HEK293 (cell line): Measurements from ENCODE around the gene MAGI2.

Source experiments
- CTCF ChIA-PET: fragments of 350-600 bp; formaldehyde crosslinking; extraction: SDS; loops from one replicate; lab custom pipeline; 2021; ENCODE audit warnings: antibody characterized with exemption; lab: Yijun Ruan, JAX
- POLR2A ChIA-PET: fragments of 300-600 bp; formaldehyde crosslinking; extraction: SDS; loops from one replicate; lab custom pipeline; 2020; ENCODE audit warnings: antibody characterized with exemption, inconsistent platforms; lab: Yijun Ruan, JAX
- H3K27ac ChIP-seq: fragments of 200-500 bp; sonication (Bioruptor generic); 2 replicates; pipeline ENCODE4 v1.5.1; 2014; ENCODE audit warnings: low read depth, low read length, control low read depth, inconsistent platforms; ENCODE audit errors: extremely low read depth
- H3K36me3 ChIP-seq, 2 experiments: fragments of 200-500 bp in 1 of 2; sonication (Bioruptor generic) in 1 of 2; 1 replicate in 1 of 2; 2 replicates in 1 of 2; pipeline ENCODE4 v1.5.1; 2014 to 2017; ENCODE audit warnings: inconsistent platforms in 2 of 2, low read length in 2 of 2; ENCODE audit not compliant: control insufficient read depth in 2 of 2, insufficient read depth in 1 of 2
- H3K4me1 ChIP-seq: fragments of 200-500 bp; sonication (Bioruptor generic); 2 replicates; pipeline ENCODE4 v1.5.1; 2014; ENCODE audit warnings: mild to moderate bottlenecking, low read length, inconsistent platforms; ENCODE audit not compliant: control insufficient read depth, insufficient read depth
- H3K4me3 ChIP-seq: 2 replicates; pipeline ENCODE4 v1.5.1; 2011; ENCODE audit warnings: low read depth, mild to moderate bottlenecking, control low read depth, low read length, moderate library complexity
- H3K9me3 ChIP-seq: fragments of 200-500 bp; sonication (Bioruptor generic); 2 replicates; pipeline ENCODE4 v1.5.1; 2014; ENCODE audit warnings: low read depth, low read length, inconsistent platforms; ENCODE audit not compliant: control insufficient read depth, insufficient read depth
- IKZF3 ChIP-seq: fragments of 450-650 bp; IDR thresholded peaks from 2 replicates; pipeline ENCODE4 v1.5.0; 2018; ENCODE audit warnings: missing biosample characterization, mild to moderate bottlenecking, missing genetic modification characterization, moderate library complexity
- MZF1 ChIP-seq: fragments of 450-650 bp; formaldehyde crosslinking; IDR thresholded peaks from 2 replicates; pipeline ENCODE4 v1.5.1; 2017; ENCODE audit warnings: missing biosample characterization, missing genetic modification characterization, borderline replicate concordance
- PATZ1 ChIP-seq: fragments of 450-650 bp; formaldehyde crosslinking; IDR thresholded peaks from 2 replicates; pipeline ENCODE4 v1.5.1; 2016; ENCODE audit warnings: missing biosample characterization, missing genetic modification characterization
- PRDM4 ChIP-seq: fragments of 450-650 bp; formaldehyde crosslinking; IDR thresholded peaks from 2 replicates; pipeline ENCODE4 v1.5.1; 2017; ENCODE audit warnings: missing biosample characterization, missing genetic modification characterization
- SETDB1 ChIP-seq: IDR thresholded peaks from one replicate; pipeline ENCODE4 v1.6.1; 2017; ENCODE audit warnings: mild to moderate bottlenecking, low read length, moderate library complexity, mixed read lengths; ENCODE audit not compliant: insufficient read length
- SP2 ChIP-seq: fragments of 450-650 bp; formaldehyde crosslinking; IDR thresholded peaks from 2 replicates; pipeline ENCODE4 v1.5.1; 2016; ENCODE audit warnings: missing biosample characterization, missing genetic modification characterization
- ZBTB11 ChIP-seq: fragments of 450-650 bp; formaldehyde crosslinking; conservative IDR thresholded peaks from 2 replicates; pipeline ENCODE4 v1.5.1; 2016; ENCODE audit warnings: low read depth, missing biosample characterization, missing genetic modification characterization
- ZBTB44 ChIP-seq: fragments of 450-650 bp; IDR thresholded peaks from 2 replicates; pipeline ENCODE4 v1.5.1; 2018; ENCODE audit warnings: missing biosample characterization, mild to moderate bottlenecking, missing genetic modification characterization
- ZBTB48 ChIP-seq: fragments of 450-650 bp; formaldehyde crosslinking; IDR thresholded peaks from 2 replicates; pipeline ENCODE4 v1.5.1; 2016; ENCODE audit warnings: missing biosample characterization, missing genetic modification characterization
- ZFP41 ChIP-seq: fragments of 450-650 bp; formaldehyde crosslinking; IDR thresholded peaks from 2 replicates; pipeline ENCODE4 v1.5.1; 2016; ENCODE audit warnings: missing biosample characterization, missing genetic modification characterization, borderline replicate concordance
- ZNF140 ChIP-seq: fragments of 450-650 bp; formaldehyde crosslinking; IDR thresholded peaks from 2 replicates; pipeline ENCODE4 v1.5.1; 2016; ENCODE audit warnings: missing biosample characterization, missing genetic modification characterization
- ZNF169 ChIP-seq: fragments of 450-650 bp; formaldehyde crosslinking; IDR thresholded peaks from 2 replicates; pipeline ENCODE4 v1.5.1; 2016; ENCODE audit warnings: missing biosample characterization, missing genetic modification characterization
- ZNF223 ChIP-seq: fragments of 450-650 bp; formaldehyde crosslinking; IDR thresholded peaks from 2 replicates; pipeline ENCODE4 v1.5.1; 2016; ENCODE audit warnings: missing biosample characterization, missing genetic modification characterization
- ZNF274 ChIP-seq, 2 experiments: fragments of 200-500 bp in 1 of 2; fragments of 450-650 bp in 1 of 2; sonication (Bioruptor generic) in 1 of 2; formaldehyde crosslinking in 1 of 2; IDR thresholded peaks; 2 replicates each; pipeline versions ENCODE4 v1.5.1 to v1.6.1; 2014 to 2016; ENCODE audit warnings: borderline replicate concordance in 1 of 2, inconsistent platforms in 1 of 2, low read length in 1 of 2, missing biosample characterization in 1 of 2, missing genetic modification characterization in 1 of 2
- ZNF449 ChIP-seq: fragments of 450-650 bp; formaldehyde crosslinking; IDR thresholded peaks from 2 replicates; pipeline ENCODE4 v1.5.1; 2017; ENCODE audit warnings: missing biosample characterization, mild to moderate bottlenecking, missing genetic modification characterization, moderate library complexity
- ZNF571 ChIP-seq: fragments of 450-650 bp; formaldehyde crosslinking; IDR thresholded peaks from 2 replicates; pipeline ENCODE4 v1.5.0; 2017; ENCODE audit warnings: missing biosample characterization, missing genetic modification characterization
- ZNF658 ChIP-seq: fragments of 450-650 bp; formaldehyde crosslinking; IDR thresholded peaks from 2 replicates; pipeline ENCODE4; 2016; ENCODE audit warnings: missing biosample characterization, missing genetic modification characterization
- ZNF664 ChIP-seq: fragments of 450-650 bp; formaldehyde crosslinking; IDR thresholded peaks from 2 replicates; pipeline ENCODE4 v1.5.1; 2016; ENCODE audit warnings: missing biosample characterization, missing genetic modification characterization
- ZNF791 ChIP-seq: fragments of 450-650 bp; formaldehyde crosslinking; IDR thresholded peaks from 2 replicates; pipeline ENCODE4 v1.5.1; 2016; ENCODE audit warnings: missing biosample characterization, missing genetic modification characterization
- ZNF843 ChIP-seq: fragments of 450-650 bp; formaldehyde crosslinking; IDR thresholded peaks from 2 replicates; pipeline ENCODE4 v1.5.1; 2016; ENCODE audit warnings: missing biosample characterization, missing genetic modification characterization
- ZSCAN16 ChIP-seq: fragments of 450-650 bp; formaldehyde crosslinking; IDR thresholded peaks from 2 replicates; pipeline ENCODE4 v1.5.1; 2016; ENCODE audit warnings: missing biosample characterization, missing genetic modification characterization

The MAGI2 gene

GRCh38 chr7:78996013-78996412 is 457.5 kb downstream of the MAGI2 start (continued):
- TF ChIP-seq ZBTB44 (tag by site-specific recombination) (no peak), ZNF664 (tag by site-specific recombination) (no peak), ZNF571 (tag by site-specific recombination) (no peak), ZNF169 (no peak), IKZF3 (tag by site-specific recombination) (no peak), PATZ1 (tag by site-specific recombination) (no peak), ZNF274 (IDR thresholded peaks at IDR 0.05; ENCODE audit: low read length) (no peak), ZNF274 (tag by site-specific recombination; IDR thresholded peaks at IDR 0.05; ENCODE audit: borderline replicate concordance) (no peak), ZNF140 (no peak), PRDM4 (tag by site-specific recombination) (no peak), ZBTB48 (tag by site-specific recombination) (no peak), ZNF223 (tag by site-specific recombination) (no peak), ZNF843 (tag by site-specific recombination) (peak; percentile 80), ZFP41 (tag by site-specific recombination) (no peak), MZF1 (no peak)

GRCh38 chr7:78993341-78993740 is 460.1 kb downstream of the MAGI2 start:
- H3K36me3 ChIP-seq = no peaks in the 10 kb centered on the region
- no peak for TF ChIP-seq PATZ1 (tag by site-specific recombination)
- no peak overlapping the region for H3K4me3 ChIP-seq
- no peaks in the 10 kb centered on the region for H3K9me3 ChIP-seq
- CTCF ChIA-PET = no interaction called here
- peaks cover 14% of the 10 kb centered on the region for H3K4me1 ChIP-seq
- POLR2A ChIA-PET = no interaction called here
- H3K27ac ChIP-seq = no peak overlapping the region

GRCh38 chr7:78985509-78985908 is 468.0 kb downstream of the MAGI2 start:
- Histone ChIP-seq H3K9me3 (no peaks in the 10 kb centered on the region), H3K4me3 (no peak overlapping the region), H3K4me1 (no peaks in the 10 kb centered on the region), H3K36me3 (no peaks in the 10 kb centered on the region), H3K27ac (no peak overlapping the region)
- POLR2A ChIA-PET = no interaction called here
- CTCF ChIA-PET = no interaction called here
- TF ChIP-seq SETDB1 (no peak), SP2 (tag by site-specific recombination) (no peak), ZNF658 (tag by site-specific recombination) (no peak), ZSCAN16 (no peak), ZNF449 (no peak), ZNF791 (tag by site-specific recombination) (no peak), ZBTB11 (no peak)
